Right lobe of liver (tissue), 4 donors: ENCODE data around the gene ERRFI1.

Experiments
- CTCF ChIP-seq, 4 donors: fragments of 200-600 bp in 3 of 4; fragments of 450-650 bp in 1 of 4; IDR thresholded peaks; one replicate each; pipeline versions ENCODE4 v1.5.1 to v1.8.0; 2016 to 2022; ENCODE audit warnings: antibody characterized with exemption in 4 of 4, mild to moderate bottlenecking in 2 of 4
- POLR2A ChIP-seq: fragments of 450-650 bp; IDR thresholded peaks from one replicate; pipeline ENCODE4 v1.6.1; 2017; ENCODE audit warnings: antibody characterized with exemption, mild to moderate bottlenecking
- donor health status: DM: no; HTN: no; CAD: no.
- donor health status: DM: no; HTN: no; CAD: no.
- donor health status: DM: no; HTN: yes; CAD: no.

GRCh38 chr1:8013399-8013798, 12.7 kb downstream of the ERRFI1 start:
- TF ChIP-seq CTCF (IDR thresholded peaks at IDR 0.05), result no peak
- no peak for TF ChIP-seq POLR2A
